HG03066 (cell line): ENCODE data around the gene ZNF516.

ENCODE experiments used
- ATAC-seq: cut with Tn5 transposase; IDR thresholded peaks from one replicate; pipeline ENCODE4 v1.9.1; 2021; ENCODE audit warnings: low read depth; ENCODE audit not compliant: unreplicated experiment

Gene ZNF516

GRCh38 chr18:76368976-76369375 is 126.1 kb downstream of the ZNF516 start:
- no peak for ATAC-seq

GRCh38 chr18:76368271-76368670 is 126.8 kb downstream of the ZNF516 start:
- no peak for ATAC-seq

GRCh38 chr18:76367168-76368125 is 127.6 kb downstream of the ZNF516 start:
- no peak for ATAC-seq

- ATAC-seq, result no peak
These were observed 129.5 kb downstream of the ZNF516 start for GRCh38 chr18:76365561-76365960.

- peak; percentile 83 for ATAC-seq
These were observed 130.5 kb downstream of the ZNF516 start for GRCh38 chr18:76364282-76365259.

- ATAC-seq, result no peak
These were observed 131.5 kb downstream of the ZNF516 start for GRCh38 chr18:76363436-76364120.

- no peak for ATAC-seq
These were observed 132.4 kb downstream of the ZNF516 start for GRCh38 chr18:76362676-76363075.

GRCh38 chr18:76361219-76361618 is 133.8 kb downstream of the ZNF516 start:
- ATAC-seq, result no peak

- no peak for ATAC-seq
These were observed 135.1 kb downstream of the ZNF516 start for GRCh38 chr18:76359909-76360308.

- ATAC-seq, result no peak
These were observed 136.3 kb downstream of the ZNF516 start for GRCh38 chr18:76358774-76359173.

- no peak for ATAC-seq
These were observed 137.3 kb downstream of the ZNF516 start for GRCh38 chr18:76357585-76358260.

GRCh38 chr18:76357174-76357573 is 137.9 kb downstream of the ZNF516 start:
- ATAC-seq, result no peak

GRCh38 chr18:76356666-76357065 is 138.4 kb downstream of the ZNF516 start:
- no peak for ATAC-seq

GRCh38 chr18:76354348-76354747 is 140.7 kb downstream of the ZNF516 start:
- no peak for ATAC-seq

GRCh38 chr18:76353500-76353899 is 141.5 kb downstream of the ZNF516 start:
- no peak for ATAC-seq

GRCh38 chr18:76353046-76353445 is 142.0 kb downstream of the ZNF516 start:
- ATAC-seq, result no peak

- no peak for ATAC-seq
These were observed 143.0 kb downstream of the ZNF516 start for GRCh38 chr18:76351961-76352581.

- no peak for ATAC-seq
These were observed 144.7 kb downstream of the ZNF516 start for GRCh38 chr18:76350134-76351025.
